ENCODE results near the gene OXGR1.

The OXGR1 gene

GRCh38 chr13:96963786-96964475 is 30.3 kb downstream of the OXGR1 start:
- Histone ChIP-seq H3K9me3 (ENCODE audit: control extremely low read depth in 1 of 5, control insufficient read depth in 4 of 5, insufficient read depth in 2 of 5, low read depth in 1 of 5, low read length in 4 of 5) (peaks cover 3 to 26% (median 19%) of the 10 kb centered on the region in 5 experiments), H3K27me3 (replicated peaks in 2 of 5; ENCODE audit: control insufficient read depth in 4 of 5, insufficient read depth in 5 of 5, low read length in 4 of 5) (no peaks in the 10 kb centered on the region), H3K27ac (ENCODE audit: insufficient read depth in 1 of 2, low read depth in 1 of 2, low read length in 2 of 2, poor library complexity in 1 of 2, severe bottlenecking in 2 of 2) (no peak overlapping the region), H3K4me3 (ENCODE audit: control insufficient read depth in 1 of 7, extremely low read depth in 1 of 7, insufficient read depth in 4 of 7, low read depth in 2 of 7, low read length in 6 of 7) (no peak overlapping the region), H3K4me1 (ENCODE audit: control extremely low read depth in 1 of 4, control insufficient read depth in 4 of 4, insufficient read depth in 4 of 4, low read length in 3 of 4) (no peaks in the 10 kb centered on the region), H3K36me3 (ENCODE audit: control insufficient read depth in 4 of 4, insufficient read depth in 4 of 4, low read length in 3 of 4) (no peaks in the 10 kb centered on the region)
- POLR2A ChIA-PET = no interaction called here
- DNase-seq = no peak
- CTCF ChIA-PET = no interaction called here
- WGBS (ENCODE audit: insufficient coverage) = 100% methylated on average over 1 of the region's 2 CpGs

GRCh38 chr13:96960379-96960778 is 33.9 kb downstream of the OXGR1 start:
- ChIA-PET POLR2A (no interaction called here), CTCF (interaction anchor here (0.8 kb wide), 1 partner anchor 141 kb away, joined by 3 read pairs; no protein-coding TSS in a partner anchor)
- WGBS (ENCODE audit: insufficient coverage) = 100% methylated on average over 1 of the region's 3 CpGs

GRCh38 chr13:96958286-96958891 is 35.9 kb downstream of the OXGR1 start:
- H3K9me3 ChIP-seq (ENCODE audit: control extremely low read depth in 1 of 5, control insufficient read depth in 4 of 5, insufficient read depth in 2 of 5, low read depth in 1 of 5, low read length in 4 of 5) = no peaks in the 10 kb centered on the region
- DNase-seq = peak; percentile 13 to 53 (median 38)
- H3K27ac ChIP-seq (ENCODE audit: insufficient read depth in 1 of 2, low read depth in 1 of 2, low read length in 2 of 2, poor library complexity in 1 of 2, severe bottlenecking in 2 of 2) = no peak overlapping the region
- no peak overlapping the region for H3K4me3 ChIP-seq (ENCODE audit: control insufficient read depth in 1 of 7, extremely low read depth in 1 of 7, insufficient read depth in 4 of 7, low read depth in 2 of 7, low read length in 6 of 7)
- H3K27me3 ChIP-seq (replicated peaks in 2 of 5; ENCODE audit: control insufficient read depth in 4 of 5, insufficient read depth in 5 of 5, low read length in 4 of 5) = no peaks in the 10 kb centered on the region
- WGBS (ENCODE audit: insufficient coverage) = 58% methylated on average over 3 of the region's 5 CpGs
- CTCF ChIA-PET = interaction anchor here (0.7 to 3.0 kb wide), 10 partner anchors 9 to 939 kb away, joined by 3 to 19 read pairs (median 3); no protein-coding TSS in a partner anchor
- POLR2A ChIA-PET = interaction anchor here (0.7 kb wide), 1 partner anchor 1461 kb away, joined by 3 read pairs; no protein-coding TSS in a partner anchor
- no peaks in the 10 kb centered on the region for H3K4me1 ChIP-seq (ENCODE audit: control extremely low read depth in 1 of 4, control insufficient read depth in 4 of 4, insufficient read depth in 4 of 4, low read length in 3 of 4)
- no peaks in the 10 kb centered on the region for H3K36me3 ChIP-seq (ENCODE audit: control insufficient read depth in 4 of 4, insufficient read depth in 4 of 4, low read length in 3 of 4)

More at GRCh38 chr13:96960379-96960778, 33.9 kb downstream of the OXGR1 start:
- Histone ChIP-seq H3K36me3 (ENCODE audit: control insufficient read depth in 4 of 4, insufficient read depth in 4 of 4, low read length in 3 of 4) (no peaks in the 10 kb centered on the region), H3K27ac (ENCODE audit: insufficient read depth in 1 of 2, low read depth in 1 of 2, low read length in 2 of 2, poor library complexity in 1 of 2, severe bottlenecking in 2 of 2) (no peak overlapping the region), H3K9me3 (ENCODE audit: control extremely low read depth in 1 of 5, control insufficient read depth in 4 of 5, insufficient read depth in 2 of 5, low read depth in 1 of 5, low read length in 4 of 5) (peaks cover 0 to 2% (median 0%) of the 10 kb centered on the region in 5 experiments), H3K4me3 (ENCODE audit: control insufficient read depth in 1 of 7, extremely low read depth in 1 of 7, insufficient read depth in 4 of 7, low read depth in 2 of 7, low read length in 6 of 7) (no peak overlapping the region), H3K4me1 (ENCODE audit: control extremely low read depth in 1 of 4, control insufficient read depth in 4 of 4, insufficient read depth in 4 of 4, low read length in 3 of 4) (no peaks in the 10 kb centered on the region), H3K27me3 (replicated peaks in 2 of 5; ENCODE audit: control insufficient read depth in 4 of 5, insufficient read depth in 5 of 5, low read length in 4 of 5) (no peaks in the 10 kb centered on the region)
- no peak for DNase-seq

- Histone ChIP-seq H3K36me3 (ENCODE audit: control insufficient read depth in 4 of 4, insufficient read depth in 4 of 4, low read length in 3 of 4) (no peaks in the 10 kb centered on the region), H3K4me3 (ENCODE audit: control insufficient read depth in 1 of 7, extremely low read depth in 1 of 7, insufficient read depth in 4 of 7, low read depth in 2 of 7, low read length in 6 of 7) (no peak overlapping the region), H3K27ac (ENCODE audit: insufficient read depth in 1 of 2, low read depth in 1 of 2, low read length in 2 of 2, poor library complexity in 1 of 2, severe bottlenecking in 2 of 2) (no peak overlapping the region), H3K27me3 (replicated peaks in 2 of 5; ENCODE audit: control insufficient read depth in 4 of 5, insufficient read depth in 5 of 5, low read length in 4 of 5) (no peaks in the 10 kb centered on the region), H3K9me3 (ENCODE audit: control extremely low read depth in 1 of 5, control insufficient read depth in 4 of 5, insufficient read depth in 2 of 5, low read depth in 1 of 5, low read length in 4 of 5) (no peaks in the 10 kb centered on the region), H3K4me1 (ENCODE audit: control extremely low read depth in 1 of 4, control insufficient read depth in 4 of 4, insufficient read depth in 4 of 4, low read length in 3 of 4) (no peaks in the 10 kb centered on the region)
- ChIA-PET CTCF (no interaction called here), POLR2A (no interaction called here)
- no peak for DNase-seq
Measured at GRCh38 chr13:96952595-96952994, 41.7 kb downstream of the OXGR1 start.

GRCh38 chr13:96948127-96948526 is 46.1 kb downstream of the OXGR1 start:
- Histone ChIP-seq H3K27ac (ENCODE audit: insufficient read depth in 1 of 2, low read depth in 1 of 2, low read length in 2 of 2, poor library complexity in 1 of 2, severe bottlenecking in 2 of 2) (no peak overlapping the region), H3K36me3 (ENCODE audit: control insufficient read depth in 4 of 4, insufficient read depth in 4 of 4, low read length in 3 of 4) (no peaks in the 10 kb centered on the region), H3K9me3 (ENCODE audit: control extremely low read depth in 1 of 5, control insufficient read depth in 4 of 5, insufficient read depth in 2 of 5, low read depth in 1 of 5, low read length in 4 of 5) (no peaks in the 10 kb centered on the region), H3K27me3 (replicated peaks in 2 of 5; ENCODE audit: control insufficient read depth in 4 of 5, insufficient read depth in 5 of 5, low read length in 4 of 5) (no peaks in the 10 kb centered on the region), H3K4me1 (ENCODE audit: control extremely low read depth in 1 of 4, control insufficient read depth in 4 of 4, insufficient read depth in 4 of 4, low read length in 3 of 4) (no peaks in the 10 kb centered on the region), H3K4me3 (ENCODE audit: control insufficient read depth in 1 of 7, extremely low read depth in 1 of 7, insufficient read depth in 4 of 7, low read depth in 2 of 7, low read length in 6 of 7) (no peak overlapping the region)
- 98% methylated on average over 8 of the region's 11 CpGs for WGBS (ENCODE audit: insufficient coverage)
- POLR2A ChIA-PET = no interaction called here
- DNase-seq = no peak
- CTCF ChIA-PET = no interaction called here

- no peak for DNase-seq
- H3K4me3 ChIP-seq (ENCODE audit: control insufficient read depth in 1 of 7, extremely low read depth in 1 of 7, insufficient read depth in 4 of 7, low read depth in 2 of 7, low read length in 6 of 7) = no peak overlapping the region
- no peaks in the 10 kb centered on the region for H3K9me3 ChIP-seq (ENCODE audit: control extremely low read depth in 1 of 5, control insufficient read depth in 4 of 5, insufficient read depth in 2 of 5, low read depth in 1 of 5, low read length in 4 of 5)
- H3K4me1 ChIP-seq (ENCODE audit: control extremely low read depth in 1 of 4, control insufficient read depth in 4 of 4, insufficient read depth in 4 of 4, low read length in 3 of 4) = no peaks in the 10 kb centered on the region
- WGBS (ENCODE audit: insufficient coverage) = over 99% methylated on average over 27 of the region's 27 CpGs
- no peaks in the 10 kb centered on the region for H3K27me3 ChIP-seq (replicated peaks in 2 of 5; ENCODE audit: control insufficient read depth in 4 of 5, insufficient read depth in 5 of 5, low read length in 4 of 5)
- H3K36me3 ChIP-seq (ENCODE audit: control insufficient read depth in 4 of 4, insufficient read depth in 4 of 4, low read length in 3 of 4) = no peaks in the 10 kb centered on the region
- CTCF ChIA-PET = no interaction called here
- H3K27ac ChIP-seq (ENCODE audit: insufficient read depth in 1 of 2, low read depth in 1 of 2, low read length in 2 of 2, poor library complexity in 1 of 2, severe bottlenecking in 2 of 2) = no peak overlapping the region
- POLR2A ChIA-PET = no interaction called here
Measured at GRCh38 chr13:96947343-96947910, 46.8 kb downstream of the OXGR1 start.

GRCh38 chr13:96946709-96947311 is 47.5 kb downstream of the OXGR1 start:
- Histone ChIP-seq H3K9me3 (ENCODE audit: control extremely low read depth in 1 of 5, control insufficient read depth in 4 of 5, insufficient read depth in 2 of 5, low read depth in 1 of 5, low read length in 4 of 5) (no peaks in the 10 kb centered on the region), H3K4me3 (ENCODE audit: control insufficient read depth in 1 of 7, extremely low read depth in 1 of 7, insufficient read depth in 4 of 7, low read depth in 2 of 7, low read length in 6 of 7) (no peak overlapping the region), H3K27me3 (replicated peaks in 2 of 5; ENCODE audit: control insufficient read depth in 4 of 5, insufficient read depth in 5 of 5, low read length in 4 of 5) (no peaks in the 10 kb centered on the region), H3K27ac (ENCODE audit: insufficient read depth in 1 of 2, low read depth in 1 of 2, low read length in 2 of 2, poor library complexity in 1 of 2, severe bottlenecking in 2 of 2) (no peak overlapping the region), H3K4me1 (ENCODE audit: control extremely low read depth in 1 of 4, control insufficient read depth in 4 of 4, insufficient read depth in 4 of 4, low read length in 3 of 4) (no peaks in the 10 kb centered on the region), H3K36me3 (ENCODE audit: control insufficient read depth in 4 of 4, insufficient read depth in 4 of 4, low read length in 3 of 4) (no peaks in the 10 kb centered on the region)
- ChIA-PET CTCF (interaction anchor here (1.0 kb wide), 1 partner anchor 11 kb away, joined by 3 read pairs; no protein-coding TSS in a partner anchor), POLR2A (no interaction called here)
- 95% methylated on average over 7 of the region's 10 CpGs for WGBS (ENCODE audit: insufficient coverage)
- DNase-seq = no peak
